Epithelial cell of esophagus (primary cell): Measurements from ENCODE around the gene RNF182.

Experiments used
- DNase-seq: peaks from one replicate; pipeline ENCODE4 v3.0.0; 2010; ENCODE audit warnings: low read depth
- H3K4me3 ChIP-seq: 2 replicates; pipeline ENCODE4 v1.5.1; 2011; ENCODE audit warnings: mild to moderate bottlenecking, low read length, control low read depth
- TF ChIP-seq, protein P1 (sequence below): IDR thresholded peaks from 2 replicates; pipeline ENCODE4 v1.5.1; 2011; ENCODE audit warnings: low read depth, mild to moderate bottlenecking, low read length, control low read depth, inconsistent platforms; ENCODE audit not compliant: insufficient read depth; ENCODE audit errors: missing control alignments

RNF182 gene

GRCh38 chr6:13886949-13887348, 37.8 kb upstream of the RNF182 start:
- DNase-seq = no peak
- H3K4me3 ChIP-seq = no peak overlapping the region
- TF ChIP-seq, protein P1, sequence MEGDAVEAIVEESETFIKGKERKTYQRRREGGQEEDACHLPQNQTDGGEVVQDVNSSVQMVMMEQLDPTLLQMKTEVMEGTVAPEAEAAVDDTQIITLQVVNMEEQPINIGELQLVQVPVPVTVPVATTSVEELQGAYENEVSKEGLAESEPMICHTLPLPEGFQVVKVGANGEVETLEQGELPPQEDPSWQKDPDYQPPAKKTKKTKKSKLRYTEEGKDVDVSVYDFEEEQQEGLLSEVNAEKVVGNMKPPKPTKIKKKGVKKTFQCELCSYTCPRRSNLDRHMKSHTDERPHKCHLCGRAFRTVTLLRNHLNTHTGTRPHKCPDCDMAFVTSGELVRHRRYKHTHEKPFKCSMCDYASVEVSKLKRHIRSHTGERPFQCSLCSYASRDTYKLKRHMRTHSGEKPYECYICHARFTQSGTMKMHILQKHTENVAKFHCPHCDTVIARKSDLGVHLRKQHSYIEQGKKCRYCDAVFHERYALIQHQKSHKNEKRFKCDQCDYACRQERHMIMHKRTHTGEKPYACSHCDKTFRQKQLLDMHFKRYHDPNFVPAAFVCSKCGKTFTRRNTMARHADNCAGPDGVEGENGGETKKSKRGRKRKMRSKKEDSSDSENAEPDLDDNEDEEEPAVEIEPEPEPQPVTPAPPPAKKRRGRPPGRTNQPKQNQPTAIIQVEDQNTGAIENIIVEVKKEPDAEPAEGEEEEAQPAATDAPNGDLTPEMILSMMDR = no peak

DNA sequence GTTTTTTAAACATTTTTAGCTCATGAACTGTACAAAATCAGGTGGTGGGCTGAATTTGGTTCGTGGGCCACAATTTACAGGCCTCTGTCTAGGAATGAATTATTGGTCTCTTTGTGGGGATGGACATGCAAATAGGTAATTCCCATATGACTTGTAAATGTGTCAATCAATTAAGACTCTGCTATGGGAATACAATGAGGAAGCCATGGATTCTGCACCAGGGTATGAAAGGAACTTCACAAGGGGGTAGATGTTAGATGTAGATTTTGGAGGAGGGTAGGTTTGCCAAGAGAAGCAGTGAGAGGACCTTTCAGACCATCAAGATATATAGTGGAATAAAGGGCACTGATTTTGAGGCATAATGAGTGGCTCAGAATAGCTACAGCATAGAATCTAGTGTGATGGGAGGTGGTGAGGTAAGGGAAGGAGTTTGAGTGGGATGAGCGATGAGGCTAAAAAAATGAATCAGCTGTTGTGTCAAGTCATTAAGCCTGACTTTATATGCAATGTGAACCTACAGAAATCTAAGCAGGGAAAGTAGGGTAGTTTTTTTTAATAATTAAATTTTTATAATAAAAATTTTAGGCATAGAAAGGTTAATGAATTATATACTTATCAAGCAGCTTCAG, 32.6 kb upstream of the RNF182 start:
- TF ChIP-seq, protein P1 = no peak
- no peak overlapping the region for H3K4me3 ChIP-seq
- no peak for DNase-seq

DNA sequence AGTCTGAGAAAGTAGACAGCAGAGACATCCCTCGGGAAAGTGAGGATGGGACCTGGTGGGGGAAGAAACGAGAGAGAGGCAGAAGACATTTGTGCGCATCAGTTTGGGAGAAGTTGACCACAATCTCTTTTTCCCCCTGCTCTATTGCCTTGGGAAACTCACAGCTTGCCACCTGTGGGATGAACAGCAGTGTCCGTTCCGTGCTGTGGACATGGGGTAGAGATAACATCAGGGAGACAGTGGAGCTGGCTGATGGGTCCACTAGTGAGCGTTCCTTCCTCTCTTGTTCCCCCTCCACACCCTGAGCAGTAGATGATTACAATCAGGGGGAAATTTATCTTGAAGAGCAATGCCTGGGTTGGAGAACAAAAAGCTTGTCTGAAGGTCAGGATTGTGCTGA, 21.8 kb upstream of the RNF182 start:
- TF ChIP-seq, protein P1 = no peak
- H3K4me3 ChIP-seq = no peak overlapping the region
- DNase-seq = no peak

DNA sequence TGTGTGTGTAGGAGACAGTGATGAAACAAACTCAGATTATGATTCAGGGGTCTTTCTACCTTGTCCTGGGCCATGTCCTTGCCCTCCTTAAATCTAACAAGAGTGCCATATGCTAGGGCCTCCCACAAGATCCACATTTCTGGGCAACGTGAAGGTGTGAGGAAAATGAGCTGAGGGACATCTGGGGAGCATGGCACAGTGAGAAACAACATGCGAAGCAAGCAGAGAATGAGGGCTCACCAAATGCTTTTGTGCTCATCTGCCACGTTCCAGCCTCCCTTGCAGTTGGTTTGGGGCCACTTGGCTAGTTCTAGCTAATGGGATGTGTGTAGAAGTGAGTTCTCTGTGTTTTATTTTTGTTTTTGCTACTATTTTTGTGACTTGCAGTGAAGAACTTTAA, 21.4 kb upstream of the RNF182 start:
- H3K4me3 ChIP-seq = no peak overlapping the region
- DNase-seq = no peak
- TF ChIP-seq, protein P1 = no peak

GRCh38 chr6:13907001-13907350, 17.8 kb upstream of the RNF182 start:
- TF ChIP-seq, protein P1 = no peak
- no peak for DNase-seq
- no peak overlapping the region for H3K4me3 ChIP-seq

- TF ChIP-seq, protein P1 = no peak
- no peak for DNase-seq
- no peak overlapping the region for H3K4me3 ChIP-seq
Observed at GRCh38 chr6:13907614-13908215, 17.0 kb upstream of the RNF182 start.

DNA sequence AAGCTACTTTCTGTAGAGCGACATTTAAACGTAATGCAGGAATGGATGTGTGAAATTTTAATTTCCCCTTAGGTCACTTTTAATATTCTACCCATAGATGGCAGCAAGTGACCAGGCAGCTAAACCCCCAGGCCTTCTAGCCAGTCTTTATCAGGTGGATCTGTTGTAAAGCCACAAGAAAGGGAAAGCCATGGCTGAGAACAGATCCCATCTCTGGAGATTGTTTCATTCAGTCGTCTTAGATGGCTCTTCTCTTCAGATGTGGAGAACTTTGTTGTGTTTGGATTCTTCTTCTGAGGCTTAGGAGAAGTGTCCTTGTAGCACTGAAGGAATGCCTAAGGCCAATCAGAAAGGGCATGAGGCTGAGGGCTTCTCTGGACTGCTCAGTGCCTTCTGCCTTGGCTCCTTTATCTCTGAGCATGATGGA, 15.8 kb upstream of the RNF182 start:
- peak; percentile 77 for DNase-seq
- TF ChIP-seq, protein P1 = peak; percentile 78
- H3K4me3 ChIP-seq = no peak overlapping the region
